Measurements from ENCODE around the gene CLPTM1.
A peak's percentile ranks its signal among the peaks of the same experiment; 100 is the strongest.

Gene CLPTM1

DNA sequence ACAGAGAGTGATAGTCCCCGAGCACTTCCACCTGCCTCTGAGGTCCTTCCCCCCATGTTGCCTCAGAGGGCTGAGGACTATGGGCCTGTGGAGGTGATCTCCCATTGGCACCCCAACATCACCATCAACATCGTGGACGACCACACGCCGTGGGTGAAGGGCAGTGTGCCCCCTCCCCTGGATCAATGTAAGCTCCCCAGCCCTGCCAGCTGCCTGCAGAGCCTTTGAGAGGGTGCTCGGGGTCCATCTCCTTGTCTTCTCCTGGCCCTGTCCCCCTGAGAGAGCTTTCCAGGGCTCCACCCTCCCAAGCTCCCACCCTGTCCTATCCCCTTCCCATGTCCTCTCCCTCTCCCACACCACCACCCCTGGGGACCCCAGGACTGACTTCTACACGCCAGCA lies 31.2 kb downstream of the CLPTM1 start:
- TF ChIP-seq CTCF (IDR thresholded peaks at IDR 0.05; ENCODE audit: insufficient read depth, low read length, missing control alignments) = no peak
- no peak overlapping the region for H3K4me3 ChIP-seq (ENCODE audit: low read depth, low read length)
- POLR2A ChIA-PET = no interaction called here
- CTCF ChIA-PET = interaction anchor here (0.6 to 1.8 kb wide), 3 partner anchors 11 to 82 kb away, joined by 3 to 6 read pairs (median 3); no protein-coding TSS in a partner anchor
- DNase-seq (ENCODE audit: low read depth, low spot score) = no peak

DNA sequence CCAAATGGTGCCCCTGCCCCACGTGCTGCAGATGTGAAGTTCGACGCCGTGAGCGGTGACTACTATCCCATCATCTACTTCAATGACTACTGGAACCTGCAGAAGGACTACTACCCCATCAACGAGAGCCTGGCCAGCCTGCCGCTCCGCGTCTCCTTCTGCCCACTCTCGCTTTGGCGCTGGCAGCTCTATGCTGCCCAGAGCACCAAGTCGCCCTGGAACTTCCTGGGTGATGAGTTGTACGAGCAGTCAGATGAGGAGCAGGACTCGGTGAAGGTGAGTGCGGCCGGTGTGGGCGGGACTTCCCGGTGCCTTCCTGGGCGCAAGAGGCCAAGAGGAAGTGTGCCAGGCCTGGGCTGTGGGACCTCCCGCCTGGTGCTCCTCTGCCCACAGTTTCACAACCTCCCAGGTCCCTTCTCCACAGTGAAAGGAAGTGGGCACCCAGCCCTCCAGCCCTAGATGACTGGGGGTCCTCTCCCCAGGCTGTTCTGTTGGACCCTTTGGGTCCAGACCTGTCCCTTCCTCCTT lies 32.0 kb downstream of the CLPTM1 start:
- ChIA-PET POLR2A (no interaction called here), CTCF (no interaction called here)
- TF ChIP-seq CTCF (IDR thresholded peaks at IDR 0.05; ENCODE audit: insufficient read depth, low read length, missing control alignments) = no peak
- no peak overlapping the region for H3K4me3 ChIP-seq (ENCODE audit: low read depth, low read length)
- no peak for DNase-seq (ENCODE audit: low read depth, low spot score)

DNA sequence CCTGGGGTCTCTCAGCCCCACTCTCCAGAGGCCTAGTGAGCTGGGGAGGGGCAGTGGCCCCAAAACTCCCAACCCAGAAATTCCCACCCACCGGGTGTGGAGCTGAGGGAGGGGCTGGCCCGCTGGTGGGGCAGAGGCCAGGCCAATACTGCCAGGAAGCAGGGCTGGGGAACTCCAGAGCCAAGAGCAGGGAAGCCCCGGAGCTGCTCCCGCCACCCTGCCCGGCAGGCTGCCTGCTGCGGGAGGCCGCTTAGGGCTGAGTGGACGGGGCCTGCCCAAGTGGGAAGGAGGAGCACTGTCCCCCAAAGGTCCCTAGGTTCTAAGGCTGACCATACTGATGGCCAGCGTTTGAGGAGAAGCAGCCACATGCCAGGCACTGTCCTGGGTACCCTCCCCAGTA lies 33.1 kb downstream of the CLPTM1 start:
- CTCF ChIA-PET = interaction anchor here (1.0 to 2.5 kb wide), 12 partner anchors 8 to 351 kb away, joined by 3 to 24 read pairs (median 4); partner anchors contain the start of gene RELB
- POLR2A ChIA-PET = no interaction called here
- no peak for DNase-seq (ENCODE audit: low read depth, low spot score)
- H3K4me3 ChIP-seq (ENCODE audit: low read depth, low read length) = no peak overlapping the region
- no peak for TF ChIP-seq CTCF (IDR thresholded peaks at IDR 0.05; ENCODE audit: insufficient read depth, low read length, missing control alignments)

- peak; percentile 85 for TF ChIP-seq CTCF (IDR thresholded peaks at IDR 0.05; ENCODE audit: insufficient read depth, low read length, missing control alignments)
- CTCF ChIA-PET = interaction anchor here (0.5 to 2.5 kb wide), 19 partner anchors 9 to 350 kb away, joined by 3 to 24 read pairs (median 4); partner anchors contain the start of gene RELB
- no peak overlapping the region for H3K4me3 ChIP-seq (ENCODE audit: low read depth, low read length)
- no peak for DNase-seq (ENCODE audit: low read depth, low spot score)
- POLR2A ChIA-PET = interaction anchor here (0.7 to 0.9 kb wide), 2 partner anchors 34 to 373 kb away, joined by 3 read pairs; partner anchors contain the start of gene CLPTM1
Measured at GRCh38 chr19:44988896-44989556, 33.8 kb downstream of the CLPTM1 start.

GRCh38 chr19:44990459-44990858 lies 35.3 kb downstream of the CLPTM1 start:
- CTCF ChIA-PET = interaction anchor here (1.0 to 1.1 kb wide), 2 partner anchors 55 to 258 kb away, joined by 3 to 4 read pairs; no protein-coding TSS in a partner anchor
- POLR2A ChIA-PET = interaction anchor here (1.1 kb wide), 1 partner anchor 11 kb away, joined by 4 read pairs; no protein-coding TSS in a partner anchor
- no peak for DNase-seq (ENCODE audit: low read depth, low spot score)
- no peak for TF ChIP-seq CTCF (IDR thresholded peaks at IDR 0.05; ENCODE audit: insufficient read depth, low read length, missing control alignments)
- H3K4me3 ChIP-seq (ENCODE audit: low read depth, low read length) = no peak overlapping the region

GRCh38 chr19:44990966-44991365 lies 35.8 kb downstream of the CLPTM1 start:
- no peak overlapping the region for H3K4me3 ChIP-seq (ENCODE audit: low read depth, low read length)
- no peak for TF ChIP-seq CTCF (IDR thresholded peaks at IDR 0.05; ENCODE audit: insufficient read depth, low read length, missing control alignments)
- POLR2A ChIA-PET = interaction anchor here (1.1 kb wide), 1 partner anchor 11 kb away, joined by 4 read pairs; no protein-coding TSS in a partner anchor
- DNase-seq (ENCODE audit: low read depth, low spot score) = no peak
- CTCF ChIA-PET = no interaction called here

Measured in AG04449 (cell line).